IMR-90 (cell line): Measurements from ENCODE around the gene LATS2. TPM values are rescaled to one million over a fixed set of nuclear protein-coding genes. Genes with fewer than 3 reads are reported as not detected.

Experiments used
- ATAC-seq: fragments of 200-7000 bp; cut with Tn5 transposase; 2 replicates; pipeline ENCODE4 v1.9.1; 2020; ENCODE audit warnings: low read depth, mild to moderate bottlenecking, moderate library complexity
- BruUV-seq: library from RNA; stranded (reverse); fragments of 400-500 nt; replicated peaks from 2 replicates; lab custom pipeline; 2021; lab: Mats Ljungman, UMichigan
- CTCF ChIA-PET: fragments of 300-600 bp; formaldehyde crosslinking; extraction: SDS; loops from one replicate; lab custom pipeline; 2021; ENCODE audit warnings: antibody characterized with exemption; lab: Yijun Ruan, JAX
- POLR2A ChIA-PET: fragments of 300-600 bp; sonication (Branson Sonifier 250); formaldehyde crosslinking; loops from one replicate; lab custom pipeline; 2022; ENCODE audit warnings: antibody characterized with exemption; ENCODE audit not compliant: unreplicated experiment; lab: Charles Lee
- DNase-seq: peaks from one replicate; pipeline ENCODE4 v3.0.0; 2013
- H2AFZ ChIP-seq: replicated peaks from 2 replicates; pipeline ENCODE3; 2013; ENCODE audit warnings: low read length, mild to moderate bottlenecking; ENCODE audit not compliant: poor library complexity
- H2AK5ac ChIP-seq: 2 replicates; pipeline ENCODE4 v1.6.1; 2013; ENCODE audit warnings: low read depth, low read length, inconsistent platforms
- H2AK9ac ChIP-seq: replicated peaks from 2 replicates; pipeline ENCODE3; 2013; ENCODE audit warnings: mild to moderate bottlenecking, low read depth, low read length, moderate library complexity; ENCODE audit not compliant: poor library complexity
- H2BK120ac ChIP-seq: 2 replicates; pipeline ENCODE4 v1.6.1; 2013; ENCODE audit warnings: low read depth, low read length, inconsistent platforms
- H2BK15ac ChIP-seq: 3 replicates; pipeline ENCODE4 v1.6.1; 2013; ENCODE audit warnings: low read depth, low read length, inconsistent platforms
- H2BK20ac ChIP-seq: 2 replicates; pipeline ENCODE4 v1.6.1; 2013; ENCODE audit warnings: low read depth, mild to moderate bottlenecking, inconsistent platforms, low read length, moderate library complexity
- H2BK5ac ChIP-seq: 2 replicates; pipeline ENCODE4 v1.6.1; 2013; ENCODE audit warnings: mild to moderate bottlenecking, low read depth, low read length, inconsistent platforms; ENCODE audit not compliant: poor library complexity, severe bottlenecking
- H3K14ac ChIP-seq: replicated peaks from 2 replicates; pipeline ENCODE4 v1.6.1; 2013; ENCODE audit warnings: low read depth, low read length, inconsistent platforms
- H3K18ac ChIP-seq: 2 replicates; pipeline ENCODE4 v1.6.1; 2013; ENCODE audit warnings: low read depth, low read length, control low read depth
- H3K23ac ChIP-seq: 2 replicates; pipeline ENCODE4 v1.6.1; 2013; ENCODE audit warnings: low read depth, low read length, inconsistent platforms
- H3K27ac ChIP-seq: 2 replicates; pipeline ENCODE4 v1.5.1; 2013; ENCODE audit warnings: mild to moderate bottlenecking, control low read depth, low read length; ENCODE audit not compliant: insufficient read depth
- H3K27me3 ChIP-seq: 2 replicates; pipeline ENCODE4 v1.6.1; 2013; ENCODE audit warnings: low read length; ENCODE audit not compliant: control insufficient read depth, insufficient read depth
- H3K36me3 ChIP-seq: 2 replicates; pipeline ENCODE4 v1.6.1; 2013; ENCODE audit warnings: low read length, mixed read lengths; ENCODE audit not compliant: control insufficient read depth, insufficient read depth
- H3K4ac ChIP-seq: 2 replicates; pipeline ENCODE4 v1.6.1; 2013; ENCODE audit warnings: low read depth, low read length, inconsistent platforms
- H3K4me1 ChIP-seq: 2 replicates; pipeline ENCODE4 v1.6.1; 2013; ENCODE audit warnings: low read length, mixed read lengths; ENCODE audit not compliant: control insufficient read depth, insufficient read depth
- H3K4me2 ChIP-seq: 2 replicates; pipeline ENCODE4 v1.6.1; 2013; ENCODE audit warnings: low read depth, mild to moderate bottlenecking, control low read depth, low read length, moderate library complexity
- H3K4me3 ChIP-seq: 2 replicates; pipeline ENCODE4 v1.5.1; 2013; ENCODE audit warnings: low read depth, mild to moderate bottlenecking, control low read depth, low read length, moderate library complexity; ENCODE audit not compliant: insufficient read depth
- H3K56ac ChIP-seq: 2 replicates; pipeline ENCODE4 v1.6.1; 2013; ENCODE audit warnings: low read length, inconsistent platforms; ENCODE audit not compliant: insufficient read depth; ENCODE audit errors: extremely low read depth
- H3K79me1 ChIP-seq, 2 experiments: 2 replicates each; pipeline ENCODE4 v1.6.1; 2013; ENCODE audit warnings: low read length in 2 of 2, inconsistent platforms in 1 of 2, low read depth in 1 of 2
- H3K9ac ChIP-seq: 2 replicates; pipeline ENCODE4 v1.6.1; 2013; ENCODE audit warnings: low read depth, low read length, control low read depth
- H3K9me1 ChIP-seq: 2 replicates; pipeline ENCODE4 v1.6.1; 2013; ENCODE audit warnings: low read length, inconsistent platforms; ENCODE audit not compliant: insufficient read depth
- H3K9me3 ChIP-seq: 2 replicates; pipeline ENCODE4 v1.6.1; 2013; ENCODE audit warnings: low read length; ENCODE audit not compliant: control insufficient read depth, insufficient read depth
- H4K20me1 ChIP-seq: 2 replicates; pipeline ENCODE4 v1.6.1; 2013; ENCODE audit warnings: low read length, inconsistent platforms; ENCODE audit not compliant: insufficient read depth
- H4K5ac ChIP-seq: 2 replicates; pipeline ENCODE4 v1.6.1; 2013; ENCODE audit warnings: mild to moderate bottlenecking, low read depth, low read length, control low read depth
- H4K8ac ChIP-seq, 2 experiments: 2 replicates each; pipeline ENCODE4 v1.6.1; 2013; ENCODE audit warnings: low read depth in 2 of 2, low read length in 2 of 2, control low read depth in 1 of 2, inconsistent platforms in 1 of 2
- H4K91ac ChIP-seq: 2 replicates; pipeline ENCODE4 v1.6.1; 2013; ENCODE audit warnings: low read depth, low read length, inconsistent platforms; ENCODE audit not compliant: insufficient read depth
- CEBPB ChIP-seq: IDR thresholded peaks from 2 replicates; pipeline ENCODE4 v1.6.1; 2012; ENCODE audit warnings: low read depth, low read length, improper control_type of control experiment
- CHD1 ChIP-seq: IDR thresholded peaks from 2 replicates; pipeline ENCODE4 v1.6.1; 2012; ENCODE audit warnings: low read depth, low read length, improper control_type of control experiment
- ELK1 ChIP-seq: fragments of 150-350 bp; IDR thresholded peaks from 2 replicates; pipeline ENCODE4 v1.6.1; 2016; ENCODE audit warnings: low read depth, mild to moderate bottlenecking, low read length, moderate library complexity, borderline replicate concordance
- FOS ChIP-seq: fragments of 150-350 bp; IDR thresholded peaks from 2 replicates; pipeline ENCODE4 v1.6.1; 2016; ENCODE audit warnings: low read depth, low read length
- MAFK ChIP-seq: IDR thresholded peaks from 2 replicates; pipeline ENCODE4 v1.6.1; 2012; ENCODE audit warnings: low read depth, low read length, improper control_type of control experiment
- MAZ ChIP-seq: IDR thresholded peaks from 2 replicates; pipeline ENCODE4 v1.6.1; 2012; ENCODE audit warnings: low read depth, mild to moderate bottlenecking, low read length, improper control_type of control experiment, moderate library complexity, borderline replicate concordance
- MXI1 ChIP-seq: IDR thresholded peaks from 2 replicates; pipeline ENCODE4 v1.6.1; 2012; ENCODE audit warnings: low read depth, mild to moderate bottlenecking, low read length, moderate library complexity, borderline replicate concordance
- NFE2L2 ChIP-seq: fragments of 150-350 bp; IDR thresholded peaks from 2 replicates; pipeline ENCODE4 v1.6.1; 2016; ENCODE audit warnings: low read depth, mild to moderate bottlenecking, low read length
- POLR2A ChIP-seq: IDR thresholded peaks from 2 replicates; pipeline ENCODE4 v1.6.1; 2012; ENCODE audit warnings: mild to moderate bottlenecking, low read depth, low read length
- RAD21 ChIP-seq: IDR thresholded peaks from 2 replicates; pipeline ENCODE4 v1.6.1; 2012; ENCODE audit warnings: low read length, improper control_type of control experiment
- USF2 ChIP-seq: fragments of 150-350 bp; IDR thresholded peaks from 2 replicates; pipeline ENCODE4 v1.6.1; 2017; ENCODE audit warnings: mild to moderate bottlenecking, antibody characterized with exemption, low read length, low read depth
- WGBS, 2 experiments: methylation state at CpG; one replicate each; pipeline versions ENCODE4 v1.1.5 to v1.1.7; 2013; ENCODE audit warnings: missing lambda C conversion rate in 2 of 2; ENCODE audit not compliant: insufficient read length in 1 of 2; ENCODE audit errors: extremely low coverage in 2 of 2; 5-methylcytosine and 5-hydroxymethylcytosine counted together
- dilution Hi-C: fragments of 300-500 bp; cut with HindIII; formaldehyde crosslinking; loops from one replicate; pipeline ENCODE4 v1.14.3; 2018; ENCODE audit warnings: low sequenced_read_pairs; ENCODE audit not compliant: unreplicated experiment
- in situ Hi-C: fragments of 300-500 bp; cut with MboI; formaldehyde crosslinking; loops from 3 replicates; pipeline ENCODE4 v1.14.3; 2019; ENCODE audit warnings: low sequenced_read_pairs, inconsistent platforms, mixed read lengths
- intact Hi-C: fragments of 100-400 bp; cut with micrococcal nuclease; formaldehyde crosslinking; loops from 2 replicates; pipeline ENCODE4 v1.10.0; 2022
- polyA plus RNA-seq, 3 experiments: library from polyadenylated mRNA; depleted of rRNA; stranded (reverse); fragments of >200 nt; gene quantifications; 2 replicates each; pipeline ENCODE4 v1.2.3, GENCODE V29; 2012; ENCODE audit warnings: low replicate concordance in 1 of 3
- total RNA-seq: library from RNA; depleted of rRNA; stranded (reverse); fragments of >200 nt; gene quantifications from 2 replicates; pipeline ENCODE4 v1.2.3, GENCODE V29; 2012
- TF ChIP-seq, protein P1 (sequence below): conservative IDR thresholded peaks from 2 replicates; pipeline ENCODE4 v1.5.1; 2012; ENCODE audit warnings: mild to moderate bottlenecking, low read depth, low read length, improper control_type of control experiment

The LATS2 gene
- total and polyA plus RNA-seq, 2 of the 4 experiments (the other 2 are of a cell fraction): 12.7 to 22.4 TPM

DNA sequence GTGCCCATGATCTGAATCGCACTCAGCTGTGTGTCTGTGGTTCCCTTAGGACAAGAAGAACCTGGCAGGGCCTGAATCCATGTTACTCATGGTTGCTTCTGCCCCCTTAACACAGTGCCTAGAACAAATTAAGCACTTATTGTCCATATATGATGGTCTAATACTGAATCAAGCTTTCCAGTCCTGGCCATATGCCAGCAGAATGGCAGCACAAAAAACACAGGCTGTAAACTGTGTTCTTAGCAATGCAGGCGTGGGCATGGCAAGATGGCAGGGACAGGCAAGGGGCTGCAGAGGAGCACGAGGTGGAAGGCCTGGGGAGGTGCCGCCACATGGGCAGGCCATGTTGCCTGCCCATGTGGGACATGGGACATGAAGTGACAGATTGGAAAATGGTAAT lies 68.2 kb downstream of the LATS2 start:
- intact Hi-C loops (no loop called here), dilution Hi-C loops (no loop called here), in situ Hi-C loops (no loop called here)
- no peak for TF ChIP-seq POLR2A
- no peak for TF ChIP-seq MAZ
- no peak for TF ChIP-seq MAFK
- TF ChIP-seq CHD1: no peak
- TF ChIP-seq USF2: no peak
- no peak for TF ChIP-seq CEBPB
- no peak for TF ChIP-seq MXI1
- TF ChIP-seq FOS: no peak
- TF ChIP-seq RAD21: no peak
- TF ChIP-seq ELK1: no peak
- TF ChIP-seq, protein P1, sequence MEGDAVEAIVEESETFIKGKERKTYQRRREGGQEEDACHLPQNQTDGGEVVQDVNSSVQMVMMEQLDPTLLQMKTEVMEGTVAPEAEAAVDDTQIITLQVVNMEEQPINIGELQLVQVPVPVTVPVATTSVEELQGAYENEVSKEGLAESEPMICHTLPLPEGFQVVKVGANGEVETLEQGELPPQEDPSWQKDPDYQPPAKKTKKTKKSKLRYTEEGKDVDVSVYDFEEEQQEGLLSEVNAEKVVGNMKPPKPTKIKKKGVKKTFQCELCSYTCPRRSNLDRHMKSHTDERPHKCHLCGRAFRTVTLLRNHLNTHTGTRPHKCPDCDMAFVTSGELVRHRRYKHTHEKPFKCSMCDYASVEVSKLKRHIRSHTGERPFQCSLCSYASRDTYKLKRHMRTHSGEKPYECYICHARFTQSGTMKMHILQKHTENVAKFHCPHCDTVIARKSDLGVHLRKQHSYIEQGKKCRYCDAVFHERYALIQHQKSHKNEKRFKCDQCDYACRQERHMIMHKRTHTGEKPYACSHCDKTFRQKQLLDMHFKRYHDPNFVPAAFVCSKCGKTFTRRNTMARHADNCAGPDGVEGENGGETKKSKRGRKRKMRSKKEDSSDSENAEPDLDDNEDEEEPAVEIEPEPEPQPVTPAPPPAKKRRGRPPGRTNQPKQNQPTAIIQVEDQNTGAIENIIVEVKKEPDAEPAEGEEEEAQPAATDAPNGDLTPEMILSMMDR: no peak
- TF ChIP-seq NFE2L2: no peak
- Histone ChIP-seq H2AK9ac (no peak overlapping the region), H4K91ac (no peak overlapping the region), H2AFZ (no peak overlapping the region), H2AK5ac (no peak overlapping the region), H3K4me2 (no peak overlapping the region), H3K79me1 (peaks cover 44 to 82% of the 10 kb centered on the region in 2 experiments), H3K4me3 (no peak overlapping the region), H3K4me1 (peaks cover 24% of the 10 kb centered on the region), H4K8ac (no peak overlapping the region), H2BK5ac (no peak overlapping the region), H3K14ac (no peak overlapping the region), H2BK120ac (no peak overlapping the region), H4K5ac (no peak overlapping the region), H3K4ac (no peak overlapping the region), H3K27ac (no peak overlapping the region), H3K18ac (no peak overlapping the region), H4K20me1 (peaks cover 74% of the 10 kb centered on the region), H3K9me1 (peaks cover 52% of the 10 kb centered on the region), H2BK15ac (no peak overlapping the region), H2BK20ac (no peak overlapping the region), H3K27me3 (no peaks in the 10 kb centered on the region), H3K56ac (no peak overlapping the region), H3K36me3 (peaks cover 54% of the 10 kb centered on the region), H3K9me3 (no peaks in the 10 kb centered on the region), H3K23ac (no peak overlapping the region), H3K9ac (no peak overlapping the region)
- ChIA-PET CTCF (no interaction called here), POLR2A (no interaction called here)
- no TSS peak for BruUV-seq
- WGBS, 2 experiments: 76% methylated on average over 3 of the region's 4 CpGs; no CpG with 5 or more reads in 1 of the 2 experiments
- ATAC-seq: no peak
- DNase-seq: no peak
